Psoas muscle (tissue), 8 donors: ENCODE measurements around the gene LRRK1. TPM values are rescaled to one million over a fixed set of nuclear protein-coding genes. Genes with fewer than 3 reads are reported as not detected.
A peak's percentile ranks its signal among the peaks of the same experiment; 100 is the strongest.
"Not testable (repeated sequence)": the region's sequence is repeated elsewhere in the genome, so short reads cannot be mapped to it uniquely, and the experiment has no call there.

ENCODE experiments used
- ATAC-seq, 4 donors: fragments of 200-7000 bp; cut with Tn5 transposase; one replicate each; pipeline ENCODE4 v1.9.1; 2020; ENCODE audit warnings: moderate library complexity in 3 of 4, mild to moderate bottlenecking in 2 of 4
- DNase-seq, 2 donors: peaks; one replicate each; pipeline ENCODE4 v3.0.0-alpha.2; 2020
- H3K27ac ChIP-seq: fragments of 200-600 bp; one replicate; pipeline ENCODE4 v1.8.0; 2022
- H3K27me3 ChIP-seq, 3 donors: fragments of 200-600 bp in 1 of 3; one replicate each; pipeline versions ENCODE4 v1.6.1 to v1.8.0; 2013 to 2022; ENCODE audit warnings: low read length in 2 of 3, mild to moderate bottlenecking in 2 of 3, moderate library complexity in 1 of 3; ENCODE audit not compliant: insufficient read depth in 3 of 3
- H3K36me3 ChIP-seq, 2 donors: fragments of 200-600 bp in 1 of 2; one replicate each; pipeline versions ENCODE4 v1.6.1 to v1.8.0; 2013 to 2022; ENCODE audit warnings: low read depth in 1 of 2, mild to moderate bottlenecking in 1 of 2, moderate library complexity in 1 of 2; ENCODE audit not compliant: insufficient read depth in 1 of 2
- H3K4me1 ChIP-seq: fragments of 200-600 bp; one replicate; pipeline ENCODE4 v1.8.0; 2022
- H3K4me3 ChIP-seq: fragments of 200-600 bp; one replicate; pipeline ENCODE4 v1.8.0; 2022; ENCODE audit warnings: mild to moderate bottlenecking
- H3K9me3 ChIP-seq: fragments of 200-600 bp; one replicate; pipeline ENCODE4 v1.8.0; 2022
- WGBS, 3 donors: extraction: QIAGEN DNeasy Blood & Tissue Kit; methylation state at CpG; one replicate each; pipeline versions ENCODE4 v1.1.6 to v1.1.7; 2013; 5-methylcytosine and 5-hydroxymethylcytosine counted together
- intact Hi-C, 2 donors: fragments of 100-400 bp; cut with DNase I; formaldehyde crosslinking; loops; one replicate each; pipeline versions ENCODE4 v1.11.0 to v1.14.2; 2022
- polyA plus RNA-seq, 3 donors: library from polyadenylated mRNA; stranded (reverse); fragments of 200-250 nt; gene quantifications; one replicate each; pipeline ENCODE4 v1.2.3, GENCODE V29; 2013
- total RNA-seq, 4 donors: library from RNA; stranded (reverse); fragmentation: NEBNext Ultra II Directional in 2 of 4; extraction: Animal tissue kit (Norgen Biotek cat#: 25700) in 2 of 4; gene quantifications; one replicate each; pipeline versions ENCODE4 v1.2.1 to v1.2.4, GENCODE V29; 2021 to 2023
- TF ChIP-seq, protein P1 (sequence below): fragments of 200-600 bp; IDR thresholded peaks from one replicate; pipeline ENCODE4 v1.8.0; 2022; ENCODE audit warnings: antibody characterized with exemption
- donor health status: healthy with polysubstance abuse.
- donor health status: DM: no; HTN: no; CAD: no; lungs with moderate emphysema.
- donor health status: Bipolar disorder and iron deficiency.
- donor health status: healthy.
- donor health status: DM: yes; HTN: yes; CAD: no.
- donor health status: DM: no; HTN: no; CAD: no.
- donor health status: DM: no; HTN: no; CAD: no.
- donor health status: DM: yes; HTN: yes; CAD: no.

LRRK1 gene
- total and polyA plus RNA-seq, 7 donors, result 0.91 to 7.6 (median 2.6) TPM

DNA sequence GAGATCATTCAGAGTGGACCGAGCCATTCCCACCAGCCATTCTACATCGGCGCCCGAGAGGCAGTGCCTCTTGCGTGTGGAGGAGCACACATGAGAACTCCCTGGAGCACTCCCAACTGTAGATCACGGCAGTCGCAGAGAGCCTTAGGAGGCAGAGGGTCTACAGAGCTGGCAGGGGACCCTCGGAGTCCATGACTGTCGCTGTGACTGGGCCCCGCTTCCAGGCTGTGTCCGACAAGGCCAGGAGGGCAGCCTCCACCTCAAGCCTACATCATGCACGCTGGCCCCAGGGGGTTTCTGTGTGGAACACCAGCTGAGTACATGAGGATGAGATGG, 173.7 kb downstream of the LRRK1 start:
- DNase-seq (no peak), ATAC-seq (no peak)
- TF ChIP-seq, protein P1, sequence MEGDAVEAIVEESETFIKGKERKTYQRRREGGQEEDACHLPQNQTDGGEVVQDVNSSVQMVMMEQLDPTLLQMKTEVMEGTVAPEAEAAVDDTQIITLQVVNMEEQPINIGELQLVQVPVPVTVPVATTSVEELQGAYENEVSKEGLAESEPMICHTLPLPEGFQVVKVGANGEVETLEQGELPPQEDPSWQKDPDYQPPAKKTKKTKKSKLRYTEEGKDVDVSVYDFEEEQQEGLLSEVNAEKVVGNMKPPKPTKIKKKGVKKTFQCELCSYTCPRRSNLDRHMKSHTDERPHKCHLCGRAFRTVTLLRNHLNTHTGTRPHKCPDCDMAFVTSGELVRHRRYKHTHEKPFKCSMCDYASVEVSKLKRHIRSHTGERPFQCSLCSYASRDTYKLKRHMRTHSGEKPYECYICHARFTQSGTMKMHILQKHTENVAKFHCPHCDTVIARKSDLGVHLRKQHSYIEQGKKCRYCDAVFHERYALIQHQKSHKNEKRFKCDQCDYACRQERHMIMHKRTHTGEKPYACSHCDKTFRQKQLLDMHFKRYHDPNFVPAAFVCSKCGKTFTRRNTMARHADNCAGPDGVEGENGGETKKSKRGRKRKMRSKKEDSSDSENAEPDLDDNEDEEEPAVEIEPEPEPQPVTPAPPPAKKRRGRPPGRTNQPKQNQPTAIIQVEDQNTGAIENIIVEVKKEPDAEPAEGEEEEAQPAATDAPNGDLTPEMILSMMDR, result no peak
- Histone ChIP-seq H3K4me1 (peaks cover 11% of the 10 kb centered on the region), H3K27me3 (no peaks in the 10 kb centered on the region), H3K27ac (no peak overlapping the region), H3K4me3 (no peak overlapping the region), H3K36me3 (no peaks in the 10 kb centered on the region), H3K9me3 (no peaks in the 10 kb centered on the region)
- 92 to 97% (median 96%) methylated on average over 12 of the region's 12 CpGs for WGBS, 3 donors
- intact Hi-C loops, result no loop called here

- H3K4me3 ChIP-seq, result no peak overlapping the region
- no peaks in the 10 kb centered on the region for H3K36me3 ChIP-seq
- DNase-seq (no peak), ATAC-seq (no peak)
- H3K4me1 ChIP-seq, result peaks cover 7% of the 10 kb centered on the region
- TF ChIP-seq, protein P1, result no peak
- H3K9me3 ChIP-seq, result no peaks in the 10 kb centered on the region
- intact Hi-C loops, result no loop called here
- no peak overlapping the region for H3K27ac ChIP-seq
- H3K27me3 ChIP-seq, result no peaks in the 10 kb centered on the region
- 89 to 95% (median 92%) methylated on average over 12 of the region's 12 CpGs for WGBS, 3 donors
These were observed 174.8 kb downstream of the LRRK1 start for GRCh38 chr15:101093958-101094357.

DNA sequence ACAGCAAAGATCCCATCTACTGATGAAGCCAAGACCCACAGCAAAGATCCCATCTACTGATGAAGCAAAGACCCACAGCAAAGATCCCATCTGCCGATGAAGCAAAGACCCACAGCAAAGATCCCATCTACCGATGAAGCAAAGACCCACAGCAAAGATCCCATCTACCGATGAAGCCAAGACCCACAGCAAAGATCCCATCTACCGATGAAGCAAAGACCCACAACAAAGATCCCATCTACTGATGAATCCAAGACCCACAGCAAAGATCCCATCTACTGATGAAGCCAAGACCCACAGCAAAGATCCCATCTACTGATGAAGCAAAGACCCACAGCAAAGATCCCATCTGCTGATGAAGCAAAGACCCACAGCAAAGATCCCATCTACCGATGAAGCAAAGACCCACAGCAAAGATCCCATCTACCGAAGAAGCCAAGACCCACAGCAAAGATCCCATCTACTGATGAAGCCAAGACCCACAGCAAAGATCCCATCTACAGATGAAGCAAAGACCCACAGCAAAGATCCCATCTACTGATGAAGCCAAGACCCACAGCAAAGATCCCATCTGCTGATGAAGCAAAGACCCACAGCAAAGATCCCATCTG, 176.7 kb downstream of the LRRK1 start:
- ATAC-seq, H3K27ac ChIP-seq, H3K9me3 ChIP-seq, H3K27me3 ChIP-seq, H3K4me3 ChIP-seq, DNase-seq, H3K36me3 ChIP-seq, H3K4me1 ChIP-seq, intact Hi-C loops: not testable (repeated sequence)
- WGBS, 3 donors, result 67 to 92% (median 84%) methylated on average over 4 to 6 of the region's 6 CpGs

GRCh38 chr15:101097111-101097510, 178.0 kb downstream of the LRRK1 start:
- H3K27me3 ChIP-seq, result no peaks in the 10 kb centered on the region
- H3K27ac ChIP-seq, result no peak overlapping the region
- H3K9me3 ChIP-seq, result no peaks in the 10 kb centered on the region
- TF ChIP-seq, protein P1, result no peak
- intact Hi-C loops, result no loop called here
- H3K36me3 ChIP-seq, result no peaks in the 10 kb centered on the region
- no peak for DNase-seq
- no peak for ATAC-seq
- H3K4me1 ChIP-seq, result peaks cover 2% of the 10 kb centered on the region
- 92 to 94% (median 93%) methylated on average over 14 of the region's 14 CpGs for WGBS, 3 donors
- H3K4me3 ChIP-seq, result no peak overlapping the region

- TF ChIP-seq, protein P1, result no peak
- no peak for ATAC-seq
These were observed 180.0 kb downstream of the LRRK1 start for GRCh38 chr15:101099183-101099582.

More at GRCh38 chr15:101099183-101099582, 180.0 kb downstream of the LRRK1 start:
- Histone ChIP-seq H3K27me3 (no peaks in the 10 kb centered on the region), H3K4me1 (no peaks in the 10 kb centered on the region), H3K4me3 (no peak overlapping the region), H3K36me3 (no peaks in the 10 kb centered on the region), H3K27ac (no peak overlapping the region), H3K9me3 (no peaks in the 10 kb centered on the region)
- intact Hi-C loops, result no loop called here
- 78 to 90% (median 89%) methylated on average over 10 of the region's 10 CpGs for WGBS, 3 donors
- peak in 1 of 2 donors; percentile 12 for DNase-seq
